Naive thymus-derived CD8-positive, alpha-beta T cell (primary cell): ENCODE data around the gene ACAD11. TPM values are rescaled to one million over a fixed set of nuclear protein-coding genes. Genes with fewer than 3 reads are reported as not detected.
A peak's percentile ranks its signal among the peaks of the same experiment; 100 is the strongest.

Experiments
- ATAC-seq, 2 donors: fragments of 150-1000 bp; cut with Tn5 transposase in 1 of 2; sonication (Bioruptor Pico), chemical (Tn5 transposase) in 1 of 2; 1 replicate in 1 of 2; 2 replicates in 1 of 2; pipeline ENCODE4 v1.10.0; 2021; ENCODE audit warnings: mild to moderate bottlenecking in 2 of 2, moderate library complexity in 2 of 2
- POLR2A ChIA-PET: fragments of 350-600 bp; sonication (Branson Sonifier 250); formaldehyde crosslinking; loops from one replicate; lab custom pipeline; 2021; ENCODE audit warnings: antibody characterized with exemption; lab: Charles Lee
- DNase-seq, 10 donors: peaks; one replicate each; pipeline versions ENCODE4 v3.0.0 to v3.0.0-alpha.2; 2020 to 2022
- H3K27ac Mint-ChIP-seq, 10 donors: one replicate each; pipeline ENCODE4 v1.8.0; 2020 to 2022; ENCODE audit warnings: mild to moderate bottlenecking in 10 of 10, mixed read lengths in 10 of 10, moderate library complexity in 4 of 10, inconsistent platforms in 1 of 10
- H3K27me3 Mint-ChIP-seq, 5 donors: one replicate each; pipeline ENCODE4 v1.8.0; 2021 to 2022; ENCODE audit warnings: mixed read lengths in 5 of 5
- H3K36me3 Mint-ChIP-seq, 3 donors: one replicate each; pipeline ENCODE4 v1.8.0; 2020 to 2022; ENCODE audit warnings: mixed read lengths in 3 of 3, mild to moderate bottlenecking in 2 of 3, inconsistent platforms in 1 of 3
- H3K4me1 Mint-ChIP-seq, 4 donors: one replicate each; pipeline ENCODE4 v1.8.0; 2021 to 2022; ENCODE audit warnings: mixed read lengths in 4 of 4
- H3K4me3 Mint-ChIP-seq, 10 donors: one replicate each; pipeline ENCODE4 v1.8.0; 2020 to 2022; ENCODE audit warnings: mild to moderate bottlenecking in 10 of 10, mixed read lengths in 10 of 10, moderate library complexity in 6 of 10, inconsistent platforms in 1 of 10
- H3K9me3 Mint-ChIP-seq, 9 donors: one replicate each; pipeline ENCODE4 v1.8.0; 2020 to 2022; ENCODE audit warnings: mixed read lengths in 9 of 9, mild to moderate bottlenecking in 3 of 9, inconsistent platforms in 1 of 9, moderate library complexity in 1 of 9
- polyA plus RNA-seq, 3 donors: library from polyadenylated mRNA; unstranded; fragments of 300-500 nt; fragmentation: Illumina TruSeq; gene quantifications; one replicate each; pipeline ENCODE4 v1.2.3, GENCODE V29; 2021
- total RNA-seq, 8 experiments: library from RNA in 2 of 8; stranded (reverse) in 2 of 8; gene quantifications; one replicate each; pipeline ENCODE4 v1.2.3 and lab custom pipeline; 2021 to 2026

ACAD11 gene
- total and polyA plus RNA-seq, 5 experiments from 2014 or later: 4.6 to 28.1 (median 10.3) TPM

DNA sequence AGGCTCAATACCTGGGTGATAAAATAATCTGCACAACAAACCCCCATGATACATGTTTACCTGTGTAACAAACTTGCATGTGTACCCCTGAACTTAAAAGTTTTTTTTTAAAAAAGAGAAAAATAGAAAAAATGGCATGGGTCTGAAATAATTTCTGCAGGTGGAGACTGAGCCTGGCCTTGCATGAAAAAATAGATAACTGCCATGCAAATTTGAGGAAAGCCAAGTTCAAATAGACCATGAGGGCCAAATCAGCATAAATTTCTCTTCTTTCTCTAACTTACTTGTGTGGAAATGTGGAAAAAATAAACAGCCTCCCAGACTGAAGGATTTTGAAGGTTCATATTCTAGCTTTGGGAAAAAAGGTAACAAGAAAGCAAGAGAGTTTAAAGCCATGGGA lies 63.3 kb downstream of the ACAD11 start:
- Mint-ChIP-seq H3K27ac (no peak overlapping the region), H3K27me3 (no peaks in the 10 kb centered on the region), H3K4me3 (no peak overlapping the region), H3K9me3 (no peaks in the 10 kb centered on the region), H3K4me1 (peaks cover 0 to 6% (median 3%) of the 10 kb centered on the region in 4 donors), H3K36me3 (peaks cover 14 to 66% (median 48%) of the 10 kb centered on the region in 3 donors)
- ATAC-seq: no peak
- no peak for DNase-seq
- POLR2A ChIA-PET: no interaction called here

DNA sequence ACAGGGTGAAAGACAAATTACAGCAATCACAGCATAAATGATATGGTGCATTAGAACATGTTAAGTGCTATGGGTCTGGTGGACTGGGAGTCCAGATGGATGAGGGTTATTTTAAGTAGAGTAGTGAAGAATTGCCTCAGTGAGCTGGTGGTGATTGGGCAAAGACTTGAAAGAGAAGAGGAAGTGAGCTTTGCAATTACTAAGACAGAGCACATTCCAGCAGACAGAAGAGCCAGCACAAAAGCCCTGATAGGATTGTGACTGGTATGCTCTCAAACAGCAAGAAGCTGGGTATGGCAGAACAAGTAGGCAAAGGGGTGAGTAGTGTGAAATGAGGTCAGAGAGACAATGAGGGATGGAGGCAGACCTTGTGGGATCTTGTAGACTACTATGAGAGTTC lies 64.6 kb downstream of the ACAD11 start:
- H3K27me3 Mint-ChIP-seq: no peaks in the 10 kb centered on the region
- H3K36me3 Mint-ChIP-seq: peaks cover 21 to 75% (median 61%) of the 10 kb centered on the region in 3 donors
- peaks cover 0 to 8% (median 0%) of the 10 kb centered on the region in 9 donors for H3K9me3 Mint-ChIP-seq
- DNase-seq: no peak
- peaks cover 0 to 6% (median 3%) of the 10 kb centered on the region in 4 donors for H3K4me1 Mint-ChIP-seq
- POLR2A ChIA-PET: no interaction called here
- H3K4me3 Mint-ChIP-seq: no peak overlapping the region
- ATAC-seq: no peak
- H3K27ac Mint-ChIP-seq: no peak overlapping the region

DNA sequence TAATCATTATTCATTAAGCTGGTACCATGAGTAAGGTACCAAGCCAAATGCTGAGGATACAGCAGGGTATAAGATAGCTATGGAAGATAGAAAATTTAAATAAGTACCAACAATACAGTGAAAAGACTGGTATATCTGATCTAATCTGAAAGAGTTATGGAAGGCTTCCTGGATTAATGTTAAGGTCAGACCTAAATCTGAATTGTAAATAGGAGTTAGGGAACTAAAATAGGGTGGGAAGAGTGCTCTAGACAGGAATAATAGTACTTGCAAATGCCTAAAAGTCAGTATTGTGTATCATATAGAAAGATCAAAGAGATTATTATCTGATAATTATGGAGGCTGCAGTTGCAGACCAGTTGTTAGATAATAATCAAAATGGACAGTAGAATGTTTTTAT lies 65.1 kb downstream of the ACAD11 start:
- POLR2A ChIA-PET: no interaction called here
- ATAC-seq: no peak
- Mint-ChIP-seq H3K4me3 (no peak overlapping the region), H3K27me3 (no peaks in the 10 kb centered on the region), H3K9me3 (peaks cover 0 to 8% (median 0%) of the 10 kb centered on the region in 9 donors), H3K4me1 (peaks cover 0 to 6% (median 3%) of the 10 kb centered on the region in 4 donors), H3K27ac (no peak overlapping the region), H3K36me3 (peaks cover 19 to 76% (median 66%) of the 10 kb centered on the region in 3 donors)
- DNase-seq: no peak

DNA sequence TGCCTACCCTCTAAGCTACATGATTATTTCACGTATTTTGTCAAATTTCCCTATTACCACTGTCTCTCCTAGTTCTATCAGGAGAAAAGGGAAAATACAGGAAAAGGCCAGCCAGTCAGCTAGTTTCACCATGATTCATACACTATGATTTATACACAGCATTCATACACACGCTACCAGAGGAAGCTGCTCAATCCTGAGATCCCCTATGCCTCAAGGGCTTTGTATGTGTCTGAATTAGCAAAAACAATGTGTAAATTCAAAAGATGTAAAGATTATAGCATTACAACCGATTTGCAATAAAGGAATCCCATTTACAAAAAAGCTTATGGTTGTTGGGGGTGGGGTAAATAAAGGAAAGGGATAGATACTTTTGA lies 65.7 kb downstream of the ACAD11 start:
- peaks cover 0 to 6% (median 3%) of the 10 kb centered on the region in 4 donors for H3K4me1 Mint-ChIP-seq
- H3K27me3 Mint-ChIP-seq: no peaks in the 10 kb centered on the region
- no peak overlapping the region for H3K4me3 Mint-ChIP-seq
- H3K27ac Mint-ChIP-seq: no peak overlapping the region
- POLR2A ChIA-PET: interaction anchor here (0.6 kb wide), 1 partner anchor 134 kb away, joined by 3 read pairs; no protein-coding TSS in a partner anchor
- ATAC-seq (no peak), DNase-seq (no peak)
- H3K36me3 Mint-ChIP-seq: peaks cover 25 to 79% (median 71%) of the 10 kb centered on the region in 3 donors
- H3K9me3 Mint-ChIP-seq: peaks cover 0 to 8% (median 0%) of the 10 kb centered on the region in 9 donors

DNA sequence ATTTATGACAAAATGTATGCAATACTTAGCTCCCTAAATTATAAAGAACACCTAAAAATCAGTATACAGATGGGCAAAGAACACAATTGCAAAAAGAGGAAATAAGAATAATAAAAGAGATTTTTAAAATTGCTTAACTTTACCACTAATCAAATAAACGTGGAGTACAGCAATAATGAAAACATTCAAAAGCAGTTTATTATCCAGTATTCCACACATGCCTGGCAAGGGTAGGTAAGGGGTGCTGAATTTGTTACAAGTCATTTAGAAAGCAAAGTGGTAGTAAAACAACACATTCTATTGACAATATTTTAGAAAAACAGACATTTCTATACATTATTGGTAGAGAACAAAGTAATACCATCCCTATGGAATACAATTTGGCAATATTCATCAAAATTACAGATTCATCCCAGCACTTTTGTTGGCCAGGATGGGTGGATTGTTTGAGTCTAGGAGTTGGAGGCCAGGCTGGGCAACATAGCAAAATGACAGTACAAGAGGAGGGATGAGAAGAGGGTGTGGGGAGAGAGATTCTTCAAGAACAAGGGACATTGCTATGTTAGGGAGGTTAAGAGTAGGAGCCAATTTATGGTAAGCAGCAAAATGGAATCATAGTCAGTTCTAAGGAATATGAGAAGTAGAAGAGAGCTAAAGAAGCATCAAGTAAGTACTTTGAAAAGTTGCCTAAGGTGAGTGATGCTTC lies 66.2 kb downstream of the ACAD11 start:
- Mint-ChIP-seq H3K4me3 (no peak overlapping the region), H3K36me3 (peaks cover 21 to 76% (median 66%) of the 10 kb centered on the region in 3 donors), H3K9me3 (peaks cover 0 to 8% (median 0%) of the 10 kb centered on the region in 9 donors), H3K27me3 (no peaks in the 10 kb centered on the region), H3K27ac (peak overlapping the region in 1 of 10 donors; percentile 42), H3K4me1 (peaks cover 0 to 6% (median 1%) of the 10 kb centered on the region in 4 donors)
- no peak for DNase-seq
- ATAC-seq: no peak
- POLR2A ChIA-PET: interaction anchor here (0.6 kb wide), 1 partner anchor 133 kb away, joined by 3 read pairs; no protein-coding TSS in a partner anchor

DNA sequence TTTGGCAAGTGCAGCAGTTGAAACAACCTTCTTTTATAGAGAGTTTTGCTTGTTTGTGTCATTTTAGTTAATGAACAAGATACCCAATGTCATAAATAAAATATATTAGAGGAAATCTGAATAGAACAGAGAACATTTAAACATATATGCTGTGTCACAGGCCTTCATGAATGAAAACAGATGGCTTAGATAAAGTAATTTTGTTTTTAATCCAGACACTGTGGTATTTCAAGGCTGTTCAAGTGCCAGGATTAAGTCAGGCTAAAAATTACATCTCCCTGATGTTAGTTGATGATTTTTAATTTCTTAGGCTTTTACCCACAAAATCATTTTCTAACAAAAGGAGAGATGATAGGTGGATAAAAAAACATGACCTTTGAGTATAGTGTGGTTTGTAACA lies 67.4 kb downstream of the ACAD11 start:
- peaks cover 0 to 6% (median under 1%) of the 10 kb centered on the region in 4 donors for H3K4me1 Mint-ChIP-seq
- H3K4me3 Mint-ChIP-seq: no peak overlapping the region
- H3K27ac Mint-ChIP-seq: no peak overlapping the region
- POLR2A ChIA-PET: no interaction called here
- ATAC-seq (no peak), DNase-seq (no peak)
- H3K36me3 Mint-ChIP-seq: peaks cover 23 to 73% (median 64%) of the 10 kb centered on the region in 3 donors
- no peaks in the 10 kb centered on the region for H3K27me3 Mint-ChIP-seq
- H3K9me3 Mint-ChIP-seq: peaks cover 0 to 8% (median 2%) of the 10 kb centered on the region in 9 donors

DNA sequence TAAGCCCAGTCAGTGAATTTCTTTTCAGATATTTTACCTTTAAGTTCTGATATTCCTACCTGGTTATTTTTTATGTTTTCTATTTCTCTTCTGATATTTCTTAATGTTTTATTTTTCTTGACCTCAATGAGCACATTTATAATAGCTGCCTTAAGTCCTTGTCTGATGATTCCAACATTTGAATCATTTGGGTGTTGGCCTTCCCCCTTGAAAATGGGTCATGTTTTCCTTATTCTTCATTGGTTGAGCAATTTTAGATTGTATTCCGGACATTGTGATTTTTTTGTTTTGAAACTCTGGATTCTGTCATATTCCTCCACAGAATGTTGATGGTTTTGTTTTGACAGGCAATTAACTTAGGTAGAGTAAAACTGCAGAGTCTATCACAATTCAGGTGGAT lies 72.2 kb downstream of the ACAD11 start:
- no peak for ATAC-seq
- Mint-ChIP-seq H3K27me3 (no peaks in the 10 kb centered on the region), H3K36me3 (peaks cover 20 to 54% (median 36%) of the 10 kb centered on the region in 3 donors)

DNA sequence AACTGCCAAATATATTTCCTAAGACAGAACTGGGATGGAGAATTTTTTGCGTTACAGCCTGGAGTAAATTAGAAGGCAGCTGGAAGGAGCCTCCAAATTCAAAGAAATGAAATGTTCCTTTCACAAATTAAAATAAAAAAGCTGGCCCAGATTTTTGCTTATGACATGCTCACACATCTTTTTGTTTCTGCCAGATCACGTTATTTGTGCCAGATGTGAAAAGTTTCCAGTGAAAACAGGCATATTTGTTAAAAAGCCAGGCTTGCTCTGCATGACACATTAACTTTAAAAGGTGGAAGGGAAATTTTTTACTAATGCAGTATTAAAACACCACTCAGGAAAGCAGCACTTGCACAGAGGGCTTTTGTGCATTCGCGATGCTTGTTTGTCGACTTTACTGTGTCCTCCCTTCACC lies 85.8 kb downstream of the ACAD11 start:
- no peak for ATAC-seq
- Mint-ChIP-seq H3K4me3 (no peak overlapping the region), H3K4me1 (no peaks in the 10 kb centered on the region)

More for the DNA sequence above, 72.2 kb downstream of the ACAD11 start:
- POLR2A ChIA-PET: no interaction called here
- H3K4me3 Mint-ChIP-seq: no peak overlapping the region
- H3K27ac Mint-ChIP-seq: no peak overlapping the region
- no peak for DNase-seq
- H3K4me1 Mint-ChIP-seq: no peaks in the 10 kb centered on the region
- peaks cover 0 to 13% (median 2%) of the 10 kb centered on the region in 9 donors for H3K9me3 Mint-ChIP-seq

DNA sequence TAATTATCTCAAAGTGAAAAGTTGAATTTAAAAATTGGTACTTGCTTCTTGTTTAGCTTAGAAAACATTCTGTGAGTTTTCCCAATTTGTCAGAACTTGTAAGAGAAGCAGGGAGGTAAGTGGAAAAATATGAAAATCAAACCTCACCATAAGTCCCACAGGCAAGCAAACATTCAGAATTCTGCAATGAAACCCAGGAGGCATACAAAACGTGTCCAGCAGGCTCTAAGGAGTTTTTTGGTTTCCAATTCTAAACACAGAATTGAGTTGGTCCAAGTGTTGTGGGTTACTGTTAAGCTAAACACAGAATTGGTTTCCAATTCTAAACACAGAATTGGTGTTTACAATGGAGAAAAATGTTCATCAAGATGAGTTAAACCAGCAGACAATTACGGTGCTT lies 89.6 kb downstream of the ACAD11 start:
- Mint-ChIP-seq H3K4me3 (no peak overlapping the region), H3K9me3 (peaks cover 0 to 8% (median 0%) of the 10 kb centered on the region in 9 donors), H3K4me1 (no peaks in the 10 kb centered on the region), H3K36me3 (peaks cover 0 to 67% (median 37%) of the 10 kb centered on the region in 3 donors), H3K27ac (peak overlapping the region in 1 of 10 donors; percentile 2), H3K27me3 (no peaks in the 10 kb centered on the region)
- ATAC-seq: no peak
- DNase-seq: no peak
- POLR2A ChIA-PET: no interaction called here

More for the DNA sequence above, 85.8 kb downstream of the ACAD11 start:
- Mint-ChIP-seq H3K36me3 (peaks cover 6 to 88% (median 63%) of the 10 kb centered on the region in 3 donors), H3K9me3 (peaks cover 0 to 8% (median 0%) of the 10 kb centered on the region in 9 donors), H3K27me3 (no peaks in the 10 kb centered on the region), H3K27ac (no peak overlapping the region)
- no peak for DNase-seq
- POLR2A ChIA-PET: no interaction called here

DNA sequence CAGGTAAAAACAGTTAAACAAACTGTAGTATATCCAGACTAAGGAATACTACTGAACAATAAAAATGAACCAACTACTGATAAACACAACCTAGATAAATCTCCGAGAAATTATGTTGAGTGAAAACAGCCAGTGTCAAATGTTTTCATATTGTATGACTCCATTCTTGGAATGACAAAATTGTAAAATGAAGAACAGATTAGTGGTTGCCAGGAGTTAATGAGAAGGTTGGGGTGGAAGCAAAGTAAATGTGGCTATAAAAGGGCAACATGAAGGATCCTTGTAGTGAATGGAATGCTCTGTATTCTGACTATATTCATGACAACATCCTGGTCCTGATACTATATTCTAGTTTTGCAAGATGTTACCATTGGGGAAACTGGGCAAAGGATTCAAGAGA lies 90.0 kb downstream of the ACAD11 start:
- peaks cover 0 to 8% (median 0%) of the 10 kb centered on the region in 9 donors for H3K9me3 Mint-ChIP-seq
- peak overlapping the region in 1 of 10 donors; percentile 2 for H3K27ac Mint-ChIP-seq
- no peak for DNase-seq
- H3K27me3 Mint-ChIP-seq: no peaks in the 10 kb centered on the region
- ATAC-seq: no peak
- no peaks in the 10 kb centered on the region for H3K4me1 Mint-ChIP-seq
- POLR2A ChIA-PET: no interaction called here
- H3K4me3 Mint-ChIP-seq: no peak overlapping the region
- peaks cover 0 to 68% (median 36%) of the 10 kb centered on the region in 3 donors for H3K36me3 Mint-ChIP-seq

DNA sequence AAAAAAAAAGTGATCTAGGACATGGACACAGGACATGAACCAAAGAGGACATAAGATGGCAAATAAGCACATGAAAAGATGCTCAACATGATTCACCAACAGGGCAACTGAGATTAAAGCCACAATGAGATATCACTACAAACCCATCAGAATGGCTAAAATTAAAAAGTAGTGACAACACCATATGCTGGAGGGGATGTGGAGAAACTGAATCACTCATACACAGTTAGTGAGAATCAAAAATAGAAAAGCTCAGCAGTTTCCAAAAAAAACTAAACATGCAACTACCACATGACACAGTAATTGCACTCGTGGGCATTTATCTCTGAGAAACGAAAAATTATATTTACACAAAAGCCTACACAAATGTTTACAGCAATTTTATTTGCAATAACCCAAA lies 90.5 kb downstream of the ACAD11 start:
- DNase-seq (no peak), ATAC-seq (no peak)
- POLR2A ChIA-PET: interaction anchor here (0.6 kb wide), 1 partner anchor 56 kb away, joined by 3 read pairs; no protein-coding TSS in a partner anchor
- peaks cover 0 to 1% (median 0%) of the 10 kb centered on the region in 4 donors for H3K4me1 Mint-ChIP-seq
- H3K9me3 Mint-ChIP-seq: peaks cover 0 to 8% (median 0%) of the 10 kb centered on the region in 9 donors
- no peak overlapping the region for H3K4me3 Mint-ChIP-seq
- peaks cover 0 to 71% (median 37%) of the 10 kb centered on the region in 3 donors for H3K36me3 Mint-ChIP-seq
- H3K27me3 Mint-ChIP-seq: no peaks in the 10 kb centered on the region
- H3K27ac Mint-ChIP-seq: no peak overlapping the region

DNA sequence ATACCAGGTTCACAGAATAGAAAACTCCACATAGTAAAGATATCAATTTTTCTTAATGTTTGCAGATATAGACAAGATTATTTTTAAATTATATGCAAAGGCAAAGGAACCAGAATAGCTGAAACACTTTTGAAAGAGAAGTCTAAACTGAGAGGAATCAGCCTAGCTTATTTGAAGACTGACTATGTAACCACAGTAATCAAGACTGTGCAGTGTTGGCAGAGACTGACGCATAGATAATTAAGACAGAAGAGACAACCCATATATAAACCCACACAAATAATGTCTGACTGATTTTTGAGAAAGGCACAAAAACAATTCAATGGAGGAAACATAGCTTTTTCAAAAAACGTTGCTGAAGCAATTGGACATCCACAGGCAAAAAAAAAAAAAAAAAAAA lies 91.2 kb downstream of the ACAD11 start:
- Mint-ChIP-seq H3K36me3 (peaks cover 3 to 68% (median 37%) of the 10 kb centered on the region in 3 donors), H3K4me1 (peaks cover 0 to 3% (median 0%) of the 10 kb centered on the region in 4 donors), H3K27ac (no peak overlapping the region), H3K4me3 (no peak overlapping the region), H3K9me3 (peaks cover 0 to 8% (median 0%) of the 10 kb centered on the region in 9 donors), H3K27me3 (no peaks in the 10 kb centered on the region)
- POLR2A ChIA-PET: interaction anchor here (0.6 kb wide), 1 partner anchor 57 kb away, joined by 3 read pairs; no protein-coding TSS in a partner anchor
- no peak for DNase-seq
- ATAC-seq: no peak

DNA sequence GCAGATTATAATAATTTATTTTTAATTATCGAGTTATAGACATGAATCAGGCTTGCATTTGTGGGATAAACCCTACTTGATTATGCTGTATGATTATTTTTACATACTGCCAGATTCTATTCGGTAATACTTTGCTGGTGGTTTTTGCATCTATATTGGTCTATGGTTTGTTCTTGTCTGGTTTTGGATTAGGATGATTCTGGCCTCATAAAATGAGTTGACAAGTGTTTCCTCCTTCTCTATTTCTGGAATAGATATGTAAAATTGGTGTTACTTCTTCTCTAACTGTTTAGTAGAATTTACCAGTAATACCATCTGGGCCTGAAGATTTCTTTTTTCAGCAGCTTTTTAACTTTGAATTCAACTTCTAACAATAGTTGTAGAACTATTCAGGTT lies 95.5 kb downstream of the ACAD11 start:
- Mint-ChIP-seq H3K36me3 (peaks cover 12 to 55% (median 30%) of the 10 kb centered on the region in 3 donors), H3K4me1 (peaks cover 0 to 3% (median 0%) of the 10 kb centered on the region in 4 donors), H3K27me3 (no peaks in the 10 kb centered on the region), H3K4me3 (no peak overlapping the region), H3K9me3 (peaks cover 0 to 7% (median 0%) of the 10 kb centered on the region in 9 donors), H3K27ac (peak overlapping the region in 1 of 10 donors; percentile 17)
- DNase-seq (no peak), ATAC-seq (no peak)
- POLR2A ChIA-PET: no interaction called here
